Activated CD4-positive, alpha-beta T cell treated with anti-CD3 and anti-CD28 coated beads, Interleukin-2, amount 50 U/mL, for 48 hours (primary cell): ENCODE measurements around the gene MAGEA11.
"Not testable (repeated sequence)": the region's sequence is repeated elsewhere in the genome, so short reads cannot be mapped to it uniquely, and the experiment has no call there.

Source experiments
- DNase-seq, 2 experiments: peaks; one replicate each; pipeline ENCODE4 v3.0.0-alpha.2; 2020

The MAGEA11 gene

DNA sequence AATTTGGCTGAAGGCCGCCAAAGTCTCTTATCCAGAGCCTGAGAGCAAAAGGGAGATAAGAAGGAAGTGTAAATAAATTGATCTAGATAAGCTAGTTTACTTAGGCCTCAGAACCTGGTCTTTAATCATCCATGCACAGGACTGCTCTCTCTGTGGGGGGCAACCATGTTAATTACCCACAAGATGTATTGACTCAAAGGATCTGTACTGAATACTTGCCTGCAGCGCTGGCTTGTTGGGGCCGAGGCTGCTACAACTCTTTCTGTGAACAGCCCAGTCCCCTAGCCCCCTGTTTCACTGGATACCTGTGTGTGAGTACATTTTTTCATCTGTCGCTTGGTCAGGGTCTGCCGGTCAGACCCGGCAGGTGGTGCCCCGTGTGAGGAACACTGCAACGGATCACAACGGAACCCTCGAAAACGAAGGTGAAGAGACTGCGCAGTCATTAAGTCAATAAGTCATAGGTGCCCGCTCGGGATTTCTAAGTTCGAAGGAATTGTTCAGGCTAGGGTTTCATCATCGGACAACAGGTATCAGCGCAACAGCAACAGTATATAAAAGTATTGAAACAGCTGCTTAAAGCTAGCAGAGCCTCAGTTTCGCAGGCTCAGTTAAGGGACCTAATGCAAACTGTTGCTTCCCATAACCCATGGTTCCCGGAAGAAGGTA, 8.3 kb downstream of the MAGEA11 start:
- no peak for DNase-seq

GRCh38 chrX:149721241-149721640, 9.4 kb downstream of the MAGEA11 start:
- DNase-seq, result not testable (repeated sequence)

GRCh38 chrX:149721778-149722177, 9.9 kb downstream of the MAGEA11 start:
- DNase-seq, result no peak

DNA sequence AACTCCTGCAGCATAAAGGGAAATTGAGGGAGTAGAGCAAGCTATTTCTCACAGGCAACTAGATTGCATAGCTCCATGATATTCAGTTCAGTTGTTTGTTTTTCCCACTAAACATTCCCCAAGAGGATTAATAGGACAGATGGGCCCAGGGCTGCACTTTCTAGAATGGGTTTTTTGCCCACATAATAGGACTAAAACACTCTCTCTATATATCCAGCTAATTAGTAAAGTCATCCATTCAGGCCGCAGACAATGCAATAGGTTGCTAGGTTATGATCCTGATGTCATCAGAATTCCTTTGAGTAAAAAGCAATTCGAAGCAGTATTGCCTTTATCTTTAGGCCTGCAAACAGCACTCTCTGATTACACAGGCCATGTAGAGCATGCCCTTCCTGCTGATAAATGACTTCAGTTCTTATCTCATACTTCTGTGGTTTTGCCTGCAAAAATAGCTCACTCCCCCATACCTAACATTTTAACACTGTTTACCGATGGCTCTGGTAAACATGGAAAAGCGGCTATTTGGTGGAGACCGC, 11.8 kb downstream of the MAGEA11 start:
- not testable (repeated sequence) for DNase-seq

DNA sequence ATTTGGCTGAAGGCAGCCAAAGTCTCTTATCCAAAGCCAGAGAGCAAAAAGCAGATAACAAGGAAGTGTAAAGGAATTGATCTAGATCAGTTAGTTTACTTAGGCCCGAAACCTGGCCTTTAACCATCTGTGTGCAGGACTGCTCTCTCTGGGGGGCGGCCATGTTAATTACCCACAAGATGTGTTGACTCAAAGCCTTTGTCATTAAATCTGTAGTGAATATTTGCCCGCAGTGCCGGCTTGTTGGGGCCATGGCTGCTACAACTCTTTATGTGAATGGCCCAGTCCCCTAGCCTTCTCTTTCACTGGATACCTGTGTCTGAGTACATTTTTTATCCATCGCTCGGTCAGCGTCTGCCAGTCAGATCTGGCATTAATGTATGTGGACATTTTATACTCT, 15.4 kb downstream of the MAGEA11 start:
- DNase-seq, result not testable (repeated sequence)

DNA sequence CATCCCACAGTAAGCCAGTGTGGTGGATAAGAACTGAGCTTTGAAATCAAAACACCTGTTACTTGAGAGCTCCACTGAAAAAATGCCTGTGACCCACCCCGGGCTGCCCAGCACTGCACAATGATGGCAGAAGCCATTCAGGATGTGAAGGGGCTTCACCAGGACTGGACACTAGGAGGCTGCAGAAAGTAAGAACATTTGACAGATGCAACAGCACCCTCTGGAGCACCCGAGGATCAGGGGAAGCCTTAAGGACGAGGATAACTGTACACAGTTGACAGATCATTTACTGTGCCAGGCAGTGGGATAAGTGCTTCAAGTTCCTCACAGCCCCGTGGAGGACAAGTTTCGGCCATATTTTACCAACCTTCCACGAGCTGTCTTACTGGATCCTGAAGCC, 30.4 kb downstream of the MAGEA11 start:
- not testable (repeated sequence) for DNase-seq

- DNase-seq, result not testable (repeated sequence)
Measured at GRCh38 chrX:149746390-149747007, 34.6 kb downstream of the MAGEA11 start.

GRCh38 chrX:149757206-149758067, 45.6 kb downstream of the MAGEA11 start:
- DNase-seq, result no peak

GRCh38 chrX:149758068-149758714, 46.3 kb downstream of the MAGEA11 start:
- DNase-seq, result no peak

DNA sequence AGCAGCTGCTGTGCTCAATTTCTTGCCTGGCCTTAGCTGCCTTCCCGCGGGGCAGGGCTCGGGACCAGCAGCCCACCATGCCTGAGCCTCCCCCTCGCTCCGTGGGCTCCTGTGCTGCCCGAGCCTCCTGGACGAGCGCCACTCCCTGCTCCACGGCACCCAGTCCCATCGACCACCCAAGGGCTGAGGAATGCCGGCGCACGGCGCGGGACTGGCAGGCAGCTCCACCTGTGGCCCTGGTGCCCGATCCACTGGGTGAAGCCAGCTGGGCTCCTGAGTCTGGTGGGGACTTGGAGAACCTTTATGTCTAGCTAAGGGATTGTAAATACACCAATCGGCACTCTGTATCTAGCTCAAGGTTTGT, 46.8 kb downstream of the MAGEA11 start:
- not testable (repeated sequence) for DNase-seq

DNA sequence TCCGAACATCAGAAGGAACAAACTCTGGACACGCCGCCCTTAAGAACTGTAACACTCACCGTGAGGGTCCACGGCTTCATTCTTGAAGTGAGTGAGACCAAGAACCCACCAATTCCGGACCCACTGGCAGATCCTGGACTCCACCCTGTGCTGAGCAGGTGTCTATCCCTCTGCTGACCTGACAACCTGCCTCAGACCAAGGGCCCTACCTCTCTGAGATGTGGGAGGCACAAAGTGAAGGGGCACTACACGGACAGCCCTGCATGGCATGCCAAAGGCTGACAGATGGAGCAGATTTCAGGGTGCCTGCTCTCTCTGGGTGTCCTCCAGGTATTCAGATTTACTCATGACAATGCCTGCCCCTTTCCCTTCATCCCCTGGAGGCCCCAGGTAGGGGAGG, 48.0 kb downstream of the MAGEA11 start:
- DNase-seq, result no peak

DNA sequence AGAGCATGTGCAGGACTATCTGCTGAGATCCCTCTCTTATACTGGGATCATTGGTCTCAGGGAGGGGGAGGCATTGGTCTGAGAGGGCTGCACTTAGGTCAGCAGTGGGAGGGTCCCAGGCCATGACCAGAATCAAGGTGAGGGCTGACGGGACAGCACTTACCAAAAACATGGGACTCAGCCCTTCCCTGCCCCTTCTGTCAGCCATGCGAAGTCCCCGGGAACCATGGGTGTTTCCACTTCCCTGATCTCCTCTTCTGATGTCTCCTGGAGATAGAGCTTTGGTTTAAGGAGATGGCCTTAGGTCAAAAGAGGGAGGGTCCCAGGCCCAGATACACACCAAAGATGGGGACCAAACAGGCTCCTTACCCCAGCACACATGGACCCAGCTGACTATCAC, 49.1 kb downstream of the MAGEA11 start:
- no peak for DNase-seq

GRCh38 chrX:149761858-149762674, 50.2 kb downstream of the MAGEA11 start:
- not testable (repeated sequence) for DNase-seq

GRCh38 chrX:149762696-149763614, 51.1 kb downstream of the MAGEA11 start:
- DNase-seq, result no peak
